ENCODE results near the gene FOXB2. TPM values are rescaled to one million over a fixed set of nuclear protein-coding genes. Genes with fewer than 3 reads are reported as not detected.

The FOXB2 gene
- total RNA-seq, 2 experiments from 2014 or later, result not detected

- H3K4me2 ChIP-seq (ENCODE audit: low read length), result no peak overlapping the region
- H3K27ac ChIP-seq (ENCODE audit: low read depth, low read length, poor library complexity, severe bottlenecking), result no peak overlapping the region
- no peak for DNase-seq (ENCODE audit: low spot score)
- H3K4me3 ChIP-seq (ENCODE audit: low read depth, low read length, poor library complexity, severe bottlenecking), result no peak overlapping the region
- intact Hi-C loops (cut with micrococcal nuclease; ENCODE audit: unreplicated experiment), result no loop called here
- TF ChIP-seq EZH2phosphoT487 (IDR thresholded peaks at IDR 0.05; ENCODE audit: borderline replicate concordance, low read depth, low read length) (no peak), CTCF (conservative IDR thresholded peaks at IDR 0.05; ENCODE audit: low read length) (no peak)
- ChIA-PET CTCF (ENCODE audit: unreplicated experiment) (interaction anchor here (0.6 kb wide), 1 partner anchor 1655 kb away, joined by 4 read pairs; no protein-coding TSS in a partner anchor), POLR2A (no interaction called here)
- H3K4me1 ChIP-seq (ENCODE audit: insufficient read depth, low read length, poor library complexity, severe bottlenecking), result no peaks in the 10 kb centered on the region
- no peaks in the 10 kb centered on the region for H3K79me2 ChIP-seq (ENCODE audit: insufficient read depth, low read depth, low read length)
- H2AFZ ChIP-seq (ENCODE audit: low read length), result no peak overlapping the region
- H3K9me2 ChIP-seq (ENCODE audit: insufficient read depth, low read length), result no peaks in the 10 kb centered on the region
- H3K36me3 ChIP-seq (ENCODE audit: insufficient read depth, low read length), result no peaks in the 10 kb centered on the region
- H3K9me3 ChIP-seq (ENCODE audit: low read length), result no peaks in the 10 kb centered on the region
- no TSS peak for BruUV-seq (replicated peaks)
- no peaks in the 10 kb centered on the region for H4K20me1 ChIP-seq (ENCODE audit: insufficient read depth, low read length)
Measured at GRCh38 chr9:77024776-77025545, 5.5 kb downstream of the FOXB2 start.

- no peaks in the 10 kb centered on the region for H4K20me1 ChIP-seq (ENCODE audit: insufficient read depth, low read length)
- CTCF ChIA-PET (ENCODE audit: unreplicated experiment), result no interaction called here
- H3K36me3 ChIP-seq (ENCODE audit: insufficient read depth, low read length), result no peaks in the 10 kb centered on the region
- TF ChIP-seq CTCF (conservative IDR thresholded peaks at IDR 0.05; ENCODE audit: low read length) (no peak), EZH2phosphoT487 (IDR thresholded peaks at IDR 0.05; ENCODE audit: borderline replicate concordance, low read depth, low read length) (no peak)
- H3K4me1 ChIP-seq (ENCODE audit: insufficient read depth, low read length, poor library complexity, severe bottlenecking), result no peaks in the 10 kb centered on the region
- no peaks in the 10 kb centered on the region for H3K9me2 ChIP-seq (ENCODE audit: insufficient read depth, low read length)
- no peak for DNase-seq (ENCODE audit: low spot score)
- no peak overlapping the region for H3K27ac ChIP-seq (ENCODE audit: low read depth, low read length, poor library complexity, severe bottlenecking)
- no peak overlapping the region for H3K4me3 ChIP-seq (ENCODE audit: low read depth, low read length, poor library complexity, severe bottlenecking)
- no peaks in the 10 kb centered on the region for H3K9me3 ChIP-seq (ENCODE audit: low read length)
- no peaks in the 10 kb centered on the region for H3K79me2 ChIP-seq (ENCODE audit: insufficient read depth, low read depth, low read length)
- no peak overlapping the region for H3K4me2 ChIP-seq (ENCODE audit: low read length)
- no peak overlapping the region for H2AFZ ChIP-seq (ENCODE audit: low read length)
- intact Hi-C loops (cut with micrococcal nuclease; ENCODE audit: unreplicated experiment), result no loop called here
- POLR2A ChIA-PET, result interaction anchor here (0.9 kb wide), 1 partner anchor 9 kb away, joined by 4 read pairs; no protein-coding TSS in a partner anchor
- BruUV-seq (replicated peaks), result no TSS peak
Measured at GRCh38 chr9:77028478-77028877, 9.0 kb downstream of the FOXB2 start.

GRCh38 chr9:77030045-77030444 lies 10.6 kb downstream of the FOXB2 start:
- ChIA-PET CTCF (ENCODE audit: unreplicated experiment) (no interaction called here), POLR2A (no interaction called here)
- H2AFZ ChIP-seq (ENCODE audit: low read length), result no peak overlapping the region
- no peak for DNase-seq (ENCODE audit: low spot score)
- no peaks in the 10 kb centered on the region for H3K4me1 ChIP-seq (ENCODE audit: insufficient read depth, low read length, poor library complexity, severe bottlenecking)
- intact Hi-C loops (cut with micrococcal nuclease; ENCODE audit: unreplicated experiment), result no loop called here
- H3K79me2 ChIP-seq (ENCODE audit: insufficient read depth, low read depth, low read length), result no peaks in the 10 kb centered on the region
- TF ChIP-seq CTCF (conservative IDR thresholded peaks at IDR 0.05; ENCODE audit: low read length), result no peak
- TF ChIP-seq EZH2phosphoT487 (IDR thresholded peaks at IDR 0.05; ENCODE audit: borderline replicate concordance, low read depth, low read length), result no peak
- H3K4me3 ChIP-seq (ENCODE audit: low read depth, low read length, poor library complexity, severe bottlenecking), result no peak overlapping the region
- H3K9me3 ChIP-seq (ENCODE audit: low read length), result no peaks in the 10 kb centered on the region
- BruUV-seq (replicated peaks), result no TSS peak
- H4K20me1 ChIP-seq (ENCODE audit: insufficient read depth, low read length), result no peaks in the 10 kb centered on the region
- no peaks in the 10 kb centered on the region for H3K36me3 ChIP-seq (ENCODE audit: insufficient read depth, low read length)
- H3K27ac ChIP-seq (ENCODE audit: low read depth, low read length, poor library complexity, severe bottlenecking), result no peak overlapping the region
- H3K9me2 ChIP-seq (ENCODE audit: insufficient read depth, low read length), result no peaks in the 10 kb centered on the region
- H3K4me2 ChIP-seq (ENCODE audit: low read length), result no peak overlapping the region
